Regular cardiac myocyte (primary cell): ENCODE measurements around the gene TENT5D. TPM values are rescaled to one million over a fixed set of nuclear protein-coding genes. Genes with fewer than 3 reads are reported as not detected.

Source experiments
- total RNA-seq: library from RNA; depleted of rRNA; stranded (reverse); fragments of >200 nt; gene quantifications from 2 replicates; pipeline ENCODE4 v1.2.3, GENCODE V29; 2014

The TENT5D gene
- total RNA-seq, result not detected in 2 replicates

GRCh38 chrX:80420147-80420546 lies at the start of gene TENT5D:
TENT5D (plus strand) TSS chrX:80420447; CDS start chrX:80442540, 22,093 bp downstream.

